Calu3 (cell line): ENCODE results near the gene C1orf226. TPM values are rescaled to one million over a fixed set of nuclear protein-coding genes. Genes with fewer than 3 reads are reported as not detected.

Source experiments
- BruUV-seq: library from RNA; stranded (reverse); fragments of 400-500 nt; replicated peaks from 2 replicates; lab custom pipeline; 2021; lab: Mats Ljungman, UMichigan
- CTCF ChIA-PET: fragments of 300-600 bp; sonication (Branson Sonifier 250); formaldehyde crosslinking; loops from one replicate; lab custom pipeline; 2022; ENCODE audit warnings: antibody characterized with exemption; lab: Charles Lee
- DNase-seq: peaks from one replicate; pipeline ENCODE4 v3.0.0; 2022
- H3K27ac Mint-ChIP-seq: one replicate; pipeline ENCODE4 v1.8.0; 2022; ENCODE audit warnings: mixed read lengths; ENCODE audit not compliant: unreplicated experiment
- H3K27me3 Mint-ChIP-seq: one replicate; pipeline ENCODE4 v1.8.0; 2022; ENCODE audit warnings: mixed read lengths; ENCODE audit not compliant: unreplicated experiment
- H3K36me3 Mint-ChIP-seq: one replicate; pipeline ENCODE4 v1.8.0; 2022; ENCODE audit warnings: mild to moderate bottlenecking, moderate library complexity, mixed read lengths; ENCODE audit not compliant: insufficient read depth, unreplicated experiment
- H3K4me1 Mint-ChIP-seq: one replicate; pipeline ENCODE4 v1.8.0; 2022; ENCODE audit warnings: mild to moderate bottlenecking, low read depth, mixed read lengths; ENCODE audit not compliant: unreplicated experiment
- H3K4me3 Mint-ChIP-seq: one replicate; pipeline ENCODE4 v1.8.0; 2022; ENCODE audit warnings: mild to moderate bottlenecking, low read depth, moderate library complexity, mixed read lengths; ENCODE audit not compliant: unreplicated experiment
- H3K9me3 Mint-ChIP-seq: one replicate; pipeline ENCODE4 v1.8.0; 2022; ENCODE audit warnings: low read depth, mixed read lengths; ENCODE audit not compliant: unreplicated experiment
- CTCF ChIP-seq: fragments of 200-600 bp; IDR thresholded peaks from one replicate; pipeline ENCODE4 v1.8.0; 2022; ENCODE audit warnings: antibody characterized with exemption; ENCODE audit not compliant: unreplicated experiment
- intact Hi-C: fragments of 100-400 bp; cut with micrococcal nuclease; formaldehyde crosslinking; loops from one replicate; pipeline ENCODE4 v1.10.0; 2022; ENCODE audit not compliant: unreplicated experiment
- total RNA-seq: library from RNA; stranded (reverse); gene quantifications from 2 replicates; pipeline ENCODE4 v1.2.3, GENCODE V29; 2022

The C1orf226 gene
- total RNA-seq, 1 experiment from 2014 or later, result 14.1 TPM

- no peak for TF ChIP-seq CTCF
- DNase-seq, result no peak
- H3K27ac Mint-ChIP-seq, result no peak overlapping the region
- intact Hi-C loops, result no loop called here
- H3K27me3 Mint-ChIP-seq, result no peaks in the 10 kb centered on the region
- BruUV-seq, result no TSS peak
- CTCF ChIA-PET, result interaction anchor here (0.8 to 2.4 kb wide), 5 partner anchors 9 to 167 kb away, joined by 3 to 13 read pairs (median 3); no protein-coding TSS in a partner anchor
- H3K9me3 Mint-ChIP-seq, result no peaks in the 10 kb centered on the region
- H3K4me1 Mint-ChIP-seq, result peaks cover 19% of the 10 kb centered on the region
- H3K4me3 Mint-ChIP-seq, result no peak overlapping the region
- peaks cover 12% of the 10 kb centered on the region for H3K36me3 Mint-ChIP-seq
Observed at GRCh38 chr1:162380061-162380846, 1.3 kb upstream of the C1orf226 start.

GRCh38 chr1:162381941-162382750 lies 618 bp downstream of the C1orf226 start:
- Mint-ChIP-seq H3K9me3 (no peaks in the 10 kb centered on the region), H3K4me1 (peaks cover 19% of the 10 kb centered on the region), H3K27ac (peak overlapping the region; percentile 89), H3K4me3 (peak overlapping the region; percentile 12), H3K27me3 (no peaks in the 10 kb centered on the region), H3K36me3 (peaks cover 12% of the 10 kb centered on the region)
- CTCF ChIA-PET, result interaction anchor here (1.0 to 2.4 kb wide), 7 partner anchors 7 to 32 kb away, joined by 3 to 13 read pairs (median 4); no protein-coding TSS in a partner anchor
- TSS peak; percentile 79 for BruUV-seq
- TF ChIP-seq CTCF, result no peak
- intact Hi-C loops, result no loop called here
- no peak for DNase-seq

GRCh38 chr1:162383091-162383490 lies 1.6 kb downstream of the C1orf226 start:
- H3K36me3 Mint-ChIP-seq, result peaks cover 12% of the 10 kb centered on the region
- intact Hi-C loops, result no loop called here
- no peak overlapping the region for H3K4me3 Mint-ChIP-seq
- no peaks in the 10 kb centered on the region for H3K27me3 Mint-ChIP-seq
- no peaks in the 10 kb centered on the region for H3K9me3 Mint-ChIP-seq
- TF ChIP-seq CTCF, result no peak
- DNase-seq, result no peak
- peak overlapping the region; percentile 89 for H3K27ac Mint-ChIP-seq
- BruUV-seq, result no TSS peak
- CTCF ChIA-PET, result interaction anchor here (1.3 to 2.4 kb wide), 2 partner anchors 25 kb away, joined by 3 to 12 read pairs; no protein-coding TSS in a partner anchor
- peaks cover 19% of the 10 kb centered on the region for H3K4me1 Mint-ChIP-seq

GRCh38 chr1:162383516-162383915 lies 2.0 kb downstream of the C1orf226 start:
- peak overlapping the region; percentile 35 for H3K27ac Mint-ChIP-seq
- no peaks in the 10 kb centered on the region for H3K9me3 Mint-ChIP-seq
- no TSS peak for BruUV-seq
- H3K4me3 Mint-ChIP-seq, result no peak overlapping the region
- peaks cover 22% of the 10 kb centered on the region for H3K4me1 Mint-ChIP-seq
- CTCF ChIA-PET, result interaction anchor here (1.3 kb wide), 1 partner anchor 26 kb away, joined by 3 read pairs; no protein-coding TSS in a partner anchor
- no peak for DNase-seq
- no peak for TF ChIP-seq CTCF
- peaks cover 12% of the 10 kb centered on the region for H3K36me3 Mint-ChIP-seq
- no peaks in the 10 kb centered on the region for H3K27me3 Mint-ChIP-seq
- intact Hi-C loops, result no loop called here
